HepG2 (cell line): Measurements from ENCODE around the gene WNK1. TPM values are rescaled to one million over a fixed set of nuclear protein-coding genes. Genes with fewer than 3 reads are reported as not detected.

Experiments
- AHDC1 ChIP-seq: sonication (generic); formaldehyde crosslinking; IDR thresholded peaks from 2 replicates; pipeline ENCODE4 v1.5.1; 2020; ENCODE audit warnings: mild to moderate bottlenecking, missing genetic modification reagents, borderline replicate concordance
- ETV6 ChIP-seq: sonication (generic); formaldehyde crosslinking; conservative IDR thresholded peaks from 2 replicates; pipeline ENCODE4 v1.4.0; 2020; ENCODE audit warnings: missing genetic modification reagents
- IKZF1 ChIP-seq: fragments of 450-650 bp; IDR thresholded peaks from 2 replicates; pipeline ENCODE4 v1.7.1; 2016
- MYC ChIP-seq: sonication (generic); formaldehyde crosslinking; IDR thresholded peaks from 2 replicates; pipeline ENCODE4 v1.9.0; 2021; ENCODE audit warnings: missing genetic modification reagents, borderline replicate concordance
- NR2F6 ChIP-seq, 2 experiments: IDR thresholded peaks; 2 replicates each; pipeline ENCODE4 v1.6.1; 2016; ENCODE audit warnings: antibody characterized with exemption in 1 of 2, mild to moderate bottlenecking in 1 of 2
- SETDB1 ChIP-seq: sonication (generic); formaldehyde crosslinking; IDR thresholded peaks from 2 replicates; pipeline ENCODE4 v1.5.1; 2020; ENCODE audit warnings: missing genetic modification reagents, mild to moderate bottlenecking, borderline replicate concordance
- TEF ChIP-seq: sonication (generic); formaldehyde crosslinking; IDR thresholded peaks from 2 replicates; pipeline ENCODE4 v1.5.0; 2020; ENCODE audit warnings: missing genetic modification reagents
- ZEB1 ChIP-seq: IDR thresholded peaks from 2 replicates; pipeline ENCODE4 v1.6.1; 2012; ENCODE audit warnings: mild to moderate bottlenecking, low read depth, inconsistent platforms; ENCODE audit not compliant: insufficient replicate concordance
- ZNF383 ChIP-seq: sonication (generic); formaldehyde crosslinking; IDR thresholded peaks from 2 replicates; pipeline ENCODE4 v1.4.0; 2020; ENCODE audit warnings: missing genetic modification reagents, mild to moderate bottlenecking, borderline replicate concordance
- ZNF44 ChIP-seq: sonication (generic); formaldehyde crosslinking; IDR thresholded peaks from 2 replicates; pipeline ENCODE4 v1.5.1; 2020; ENCODE audit warnings: mild to moderate bottlenecking, missing genetic modification reagents
- ZNF713 ChIP-seq: sonication (generic); formaldehyde crosslinking; IDR thresholded peaks from 2 replicates; pipeline ENCODE4 v1.4.0; 2020; ENCODE audit warnings: mild to moderate bottlenecking, missing genetic modification reagents
- polyA plus RNA-seq, 8 experiments: library from polyadenylated mRNA; depleted of rRNA in 3 of 8; stranded (reverse) in 7 of 8; unstranded in 1 of 8; fragments of >200 nt; fragmentation: Illumina TruSeq in 4 of 8; extraction: Trizol in 4 of 8; gene quantifications; 2 replicates each; pipeline versions ENCODE4 v1.2.1 to v1.2.3, GENCODE V29; 2011 to 2016; ENCODE audit warnings: low read depth in 4 of 8, missing spikeins in 1 of 8, mixed read lengths in 1 of 8; ENCODE audit not compliant: insufficient read depth in 1 of 8
- total RNA-seq, 5 experiments: library from RNA; depleted of rRNA; stranded (reverse); fragments of >200 nt; fragmentation: Illumina TruSeq; extraction: Trizol; gene quantifications; 2 replicates each; pipeline ENCODE4 v1.2.3, GENCODE V29; 2016; ENCODE audit warnings: low read depth in 1 of 5

Gene WNK1
- total and polyA plus RNA-seq, 2 of the 13 experiments (the other 11 are each of a cell fraction or from before 2014, with no cell fraction given) = 31.1 to 54.8 TPM

- TF ChIP-seq ZNF713 (CRISPR knock-in tag) = no peak
- TF ChIP-seq ZNF383 (CRISPR knock-in tag) = no peak
- TF ChIP-seq SETDB1 (CRISPR knock-in tag) = no peak
- TF ChIP-seq IKZF1 = no peak
- no peak for TF ChIP-seq ZEB1
- no peak for TF ChIP-seq NR2F6 (IDR thresholded peaks at IDR 0.05)
- no peak for TF ChIP-seq NR2F6 (CRISPR knock-in tag; IDR thresholded peaks at IDR 0.05)
- no peak for TF ChIP-seq ETV6 (CRISPR knock-in tag)
- TF ChIP-seq TEF = no peak
- no peak for TF ChIP-seq AHDC1 (CRISPR knock-in tag)
- no peak for TF ChIP-seq MYC
- no peak for TF ChIP-seq ZNF44 (CRISPR knock-in tag)
Observed at GRCh38 chr12:905261-906031, 153.1 kb downstream of the WNK1 start (continued).
